Activated T-helper 17 cell treated with anti-CD3 and anti-CD28 coated beads, Interleukin-2, amount 50 U/mL, for 72 hours (primary cell): Measurements from ENCODE around the gene KATNAL2. TPM values are rescaled to one million over a fixed set of nuclear protein-coding genes. Genes with fewer than 3 reads are reported as not detected.

Experiments
- ATAC-seq: fragments of 150-1000 bp; cut with Tn5 transposase; replicated peaks from 2 replicates; pipeline ENCODE4 v1.10.0; 2021; ENCODE audit warnings: mild to moderate bottlenecking, moderate library complexity
- H3K27ac Mint-ChIP-seq: one replicate; pipeline ENCODE4 v1.8.0; 2022; ENCODE audit warnings: mixed read lengths
- H3K27me3 Mint-ChIP-seq: one replicate; pipeline ENCODE4 v1.8.0; 2022; ENCODE audit warnings: mixed read lengths
- H3K36me3 Mint-ChIP-seq: one replicate; pipeline ENCODE4 v1.8.0; 2022; ENCODE audit warnings: low read depth, mild to moderate bottlenecking, mixed read lengths
- H3K4me1 Mint-ChIP-seq: one replicate; pipeline ENCODE4 v1.8.0; 2022; ENCODE audit warnings: mixed read lengths
- H3K4me3 Mint-ChIP-seq: one replicate; pipeline ENCODE4 v1.8.0; 2022; ENCODE audit warnings: mild to moderate bottlenecking, mixed read lengths
- H3K9me3 Mint-ChIP-seq: one replicate; pipeline ENCODE4 v1.8.0; 2022; ENCODE audit warnings: mixed read lengths
- total RNA-seq, 2 donors: library from RNA; stranded (reverse); gene quantifications; one replicate each; pipeline ENCODE4 v1.2.3, GENCODE V29; 2022

The KATNAL2 gene
- total RNA-seq = under 1 TPM; 0.39 to 0.53 TPM

GRCh38 chr18:46917108-46917802 lies at the start of gene KATNAL2, which contains the start of gene PIAS2:
Gene KATNAL2, plus strand, starts transcription at chr18:46917602. Its CDS starts 29,271 bp downstream, at chr18:46946873.
Gene PIAS2, minus strand, starts transcription at chr18:46917507. Its CDS starts 162 bp downstream, at chr18:46917345.
- Mint-ChIP-seq H3K9me3 (no peaks in the 10 kb centered on the region), H3K4me3 (peak within 1 kb of the TSS; percentile 91), H3K4me1 (peaks cover 39% of the 10 kb centered on the region), H3K36me3 (no peaks in the 10 kb centered on the region), H3K27ac (peak within 1 kb of the TSS; percentile 91), H3K27me3 (no peaks in the 10 kb centered on the region)
- ATAC-seq = peak; percentile 91

- no peak overlapping the region for H3K4me3 Mint-ChIP-seq
- H3K4me1 Mint-ChIP-seq = peaks cover 9% of the 10 kb centered on the region
- peaks cover 12% of the 10 kb centered on the region for H3K36me3 Mint-ChIP-seq
- H3K27me3 Mint-ChIP-seq = no peaks in the 10 kb centered on the region
- H3K9me3 Mint-ChIP-seq = peaks cover 20% of the 10 kb centered on the region
- ATAC-seq = no peak
- H3K27ac Mint-ChIP-seq = no peak overlapping the region
Measured at GRCh38 chr18:46868169-46868921, 49.1 kb upstream of the KATNAL2 start.

GRCh38 chr18:46877329-46877987 lies 39.9 kb upstream of the KATNAL2 start:
- Mint-ChIP-seq H3K4me3 (no peak overlapping the region), H3K27ac (no peak overlapping the region), H3K9me3 (peaks cover 14% of the 10 kb centered on the region), H3K4me1 (peaks cover 3% of the 10 kb centered on the region), H3K27me3 (no peaks in the 10 kb centered on the region), H3K36me3 (peaks cover 35% of the 10 kb centered on the region)
- no peak for ATAC-seq

- ATAC-seq = no peak
- Mint-ChIP-seq H3K36me3 (peaks cover 31% of the 10 kb centered on the region), H3K4me3 (no peak overlapping the region), H3K4me1 (peaks cover 9% of the 10 kb centered on the region), H3K27me3 (no peaks in the 10 kb centered on the region), H3K27ac (no peak overlapping the region), H3K9me3 (peaks cover 6% of the 10 kb centered on the region)
Measured at GRCh38 chr18:46883180-46883579, 34.2 kb upstream of the KATNAL2 start.

GRCh38 chr18:46886893-46887292 lies 30.5 kb upstream of the KATNAL2 start:
- no peaks in the 10 kb centered on the region for H3K27me3 Mint-ChIP-seq
- H3K36me3 Mint-ChIP-seq = peaks cover 39% of the 10 kb centered on the region
- peaks cover 10% of the 10 kb centered on the region for H3K4me1 Mint-ChIP-seq
- no peak overlapping the region for H3K4me3 Mint-ChIP-seq
- no peak overlapping the region for H3K27ac Mint-ChIP-seq
- no peak for ATAC-seq
- peaks cover 6% of the 10 kb centered on the region for H3K9me3 Mint-ChIP-seq

- H3K4me1 Mint-ChIP-seq = peaks cover 12% of the 10 kb centered on the region
- H3K27me3 Mint-ChIP-seq = no peaks in the 10 kb centered on the region
- peaks cover 6% of the 10 kb centered on the region for H3K9me3 Mint-ChIP-seq
- H3K4me3 Mint-ChIP-seq = no peak overlapping the region
- no peak overlapping the region for H3K27ac Mint-ChIP-seq
- peaks cover 39% of the 10 kb centered on the region for H3K36me3 Mint-ChIP-seq
- ATAC-seq = no peak
Measured at GRCh38 chr18:46888965-46889364, 28.4 kb upstream of the KATNAL2 start.

- peak; percentile 67 for ATAC-seq
- Mint-ChIP-seq H3K4me3 (no peak overlapping the region), H3K36me3 (peaks cover 39% of the 10 kb centered on the region), H3K4me1 (peaks cover 7% of the 10 kb centered on the region), H3K9me3 (peaks cover 6% of the 10 kb centered on the region), H3K27ac (no peak overlapping the region), H3K27me3 (no peaks in the 10 kb centered on the region)
Measured at GRCh38 chr18:46891742-46892214, 25.6 kb upstream of the KATNAL2 start.

GRCh38 chr18:46892842-46893241 lies 24.6 kb upstream of the KATNAL2 start:
- ATAC-seq = no peak
- Mint-ChIP-seq H3K27me3 (no peaks in the 10 kb centered on the region), H3K27ac (no peak overlapping the region), H3K36me3 (peaks cover 30% of the 10 kb centered on the region), H3K4me3 (no peak overlapping the region), H3K4me1 (peaks cover 7% of the 10 kb centered on the region), H3K9me3 (peaks cover 6% of the 10 kb centered on the region)

- no peaks in the 10 kb centered on the region for H3K27me3 Mint-ChIP-seq
- H3K27ac Mint-ChIP-seq = no peak overlapping the region
- no peak overlapping the region for H3K4me3 Mint-ChIP-seq
- peaks cover 25% of the 10 kb centered on the region for H3K36me3 Mint-ChIP-seq
- peaks cover 7% of the 10 kb centered on the region for H3K4me1 Mint-ChIP-seq
- ATAC-seq = no peak
- peaks cover 6% of the 10 kb centered on the region for H3K9me3 Mint-ChIP-seq
Measured at GRCh38 chr18:46893360-46893759, 24.0 kb upstream of the KATNAL2 start.

GRCh38 chr18:46894124-46894523 lies 23.3 kb upstream of the KATNAL2 start:
- Mint-ChIP-seq H3K4me3 (no peak overlapping the region), H3K36me3 (peaks cover 18% of the 10 kb centered on the region), H3K27ac (no peak overlapping the region), H3K4me1 (peaks cover 7% of the 10 kb centered on the region), H3K27me3 (no peaks in the 10 kb centered on the region), H3K9me3 (peaks cover 6% of the 10 kb centered on the region)
- no peak for ATAC-seq

- Mint-ChIP-seq H3K4me1 (peaks cover 13% of the 10 kb centered on the region), H3K4me3 (no peak overlapping the region), H3K36me3 (peaks cover 13% of the 10 kb centered on the region), H3K27me3 (no peaks in the 10 kb centered on the region), H3K27ac (peak overlapping the region; percentile 5), H3K9me3 (no peaks in the 10 kb centered on the region)
- ATAC-seq = no peak
Measured at GRCh38 chr18:46899274-46899948, 18.0 kb upstream of the KATNAL2 start.

GRCh38 chr18:46903406-46903805 lies 14.0 kb upstream of the KATNAL2 start:
- peaks cover 17% of the 10 kb centered on the region for H3K4me1 Mint-ChIP-seq
- H3K4me3 Mint-ChIP-seq = no peak overlapping the region
- H3K27ac Mint-ChIP-seq = no peak overlapping the region
- ATAC-seq = no peak
- H3K27me3 Mint-ChIP-seq = no peaks in the 10 kb centered on the region
- H3K9me3 Mint-ChIP-seq = no peaks in the 10 kb centered on the region
- peaks cover 20% of the 10 kb centered on the region for H3K36me3 Mint-ChIP-seq

GRCh38 chr18:46909497-46909896 lies 7.9 kb upstream of the KATNAL2 start:
- ATAC-seq = no peak
- Mint-ChIP-seq H3K27me3 (no peaks in the 10 kb centered on the region), H3K36me3 (peaks cover 7% of the 10 kb centered on the region), H3K4me1 (peaks cover 11% of the 10 kb centered on the region), H3K27ac (no peak overlapping the region), H3K4me3 (no peak overlapping the region), H3K9me3 (no peaks in the 10 kb centered on the region)

- no peak for ATAC-seq
- no peaks in the 10 kb centered on the region for H3K9me3 Mint-ChIP-seq
- no peaks in the 10 kb centered on the region for H3K27me3 Mint-ChIP-seq
- no peak overlapping the region for H3K27ac Mint-ChIP-seq
- peaks cover 18% of the 10 kb centered on the region for H3K4me1 Mint-ChIP-seq
- no peak overlapping the region for H3K4me3 Mint-ChIP-seq
- no peaks in the 10 kb centered on the region for H3K36me3 Mint-ChIP-seq
Measured at GRCh38 chr18:46910856-46911255, 6.5 kb upstream of the KATNAL2 start.
